H1 (cell line): ENCODE measurements around the gene GRIPAP1. TPM values are rescaled to one million over a fixed set of nuclear protein-coding genes. Genes with fewer than 3 reads are reported as not detected.

ENCODE experiments used
- CTCF ChIA-PET: fragments of 300-600 bp; sonication (Branson Sonifier 250); formaldehyde crosslinking; loops from one replicate; lab custom pipeline; 2021; ENCODE audit not compliant: partially characterized antibody; lab: Charles Lee
- POLR2A ChIA-PET: fragments of 300-600 bp; sonication (Branson Sonifier 250); formaldehyde crosslinking; loops from one replicate; lab custom pipeline; 2021; ENCODE audit warnings: inconsistent platforms; ENCODE audit not compliant: partially characterized antibody; lab: Charles Lee
- DNase-seq, 2 experiments: peaks; one replicate each; pipeline versions ENCODE4 v3.0.0 to v3.0.0-alpha.2; 2010 to 2022; ENCODE audit warnings: low spot score in 2 of 2, low read depth in 1 of 2, mixed read lengths in 1 of 2
- FAIRE-seq: peaks from 2 replicates; lab custom pipeline; 2011; peaks lifted over from hg19 to GRCh38; lab: Jason Lieb, UNC
- H2AFZ ChIP-seq: 2 replicates; pipeline ENCODE4 v1.8.1; 2012; ENCODE audit warnings: low read length, inconsistent platforms
- H2AK5ac ChIP-seq: 2 replicates; pipeline ENCODE4 v1.6.1; 2013; ENCODE audit warnings: low read depth, low read length
- H2BK120ac ChIP-seq: replicated peaks from 2 replicates; pipeline ENCODE3; 2013; ENCODE audit warnings: low read depth, low read length, inconsistent platforms
- H2BK12ac ChIP-seq: 2 replicates; pipeline ENCODE4 v1.6.1; 2013; ENCODE audit warnings: low read depth, low read length
- H2BK15ac ChIP-seq: 2 replicates; pipeline ENCODE4 v1.6.1; 2013; ENCODE audit warnings: low read length
- H2BK20ac ChIP-seq: 2 replicates; pipeline ENCODE4 v1.6.1; 2013; ENCODE audit warnings: low read length
- H2BK5ac ChIP-seq: 2 replicates; pipeline ENCODE4 v1.6.1; 2013; ENCODE audit warnings: low read depth, low read length
- H3K14ac ChIP-seq: 2 replicates; pipeline ENCODE4 v1.6.1; 2013; ENCODE audit warnings: inconsistent platforms; ENCODE audit not compliant: insufficient read length
- H3K18ac ChIP-seq: 2 replicates; pipeline ENCODE4 v1.6.1; 2013; ENCODE audit warnings: low read length; ENCODE audit errors: extremely low read depth
- H3K23ac ChIP-seq: 2 replicates; pipeline ENCODE4 v1.6.1; 2013; ENCODE audit warnings: inconsistent platforms; ENCODE audit not compliant: insufficient read length
- H3K23me2 ChIP-seq: 2 replicates; pipeline ENCODE4 v1.6.1; 2013; ENCODE audit warnings: low read depth, low read length
- H3K27ac ChIP-seq: 2 replicates; pipeline ENCODE4 v1.6.1; 2011; ENCODE audit warnings: low read depth, low read length, inconsistent platforms
- H3K27me3 ChIP-seq, 4 experiments: replicated peaks in 1 of 4; 1 replicate in 1 of 4; 2 replicates in 3 of 4; pipeline versions ENCODE4 v1.6.1 to v1.8.1; 2011 to 2013; ENCODE audit warnings: low read length in 3 of 4, mild to moderate bottlenecking in 3 of 4, inconsistent platforms in 2 of 4, mixed read lengths in 2 of 4, moderate library complexity in 1 of 4; ENCODE audit not compliant: control insufficient read depth in 3 of 4, insufficient read depth in 3 of 4; ENCODE audit errors: extremely low read depth in 1 of 4
- H3K36me3 ChIP-seq, 4 experiments: 2 replicates each; pipeline versions ENCODE4 v1.6.1 to v1.8.1; 2011 to 2013; ENCODE audit warnings: mild to moderate bottlenecking in 4 of 4, low read length in 3 of 4, moderate library complexity in 2 of 4, control low read depth in 1 of 4, inconsistent platforms in 1 of 4; ENCODE audit not compliant: insufficient read depth in 4 of 4, control insufficient read depth in 2 of 4
- H3K4ac ChIP-seq: replicated peaks from 2 replicates; pipeline ENCODE3; 2013; ENCODE audit warnings: low read length, low read depth, mixed read lengths, inconsistent platforms; ENCODE audit not compliant: insufficient read length
- H3K4me1 ChIP-seq, 4 experiments: replicated peaks in 1 of 4; 1 replicate in 1 of 4; 2 replicates in 3 of 4; pipeline versions ENCODE4 v1.6.1 to v1.8.1; 2011 to 2013; ENCODE audit warnings: low read length in 3 of 4, inconsistent platforms in 2 of 4, mixed read lengths in 1 of 4; ENCODE audit not compliant: insufficient read depth in 4 of 4, control insufficient read depth in 3 of 4
- H3K4me2 ChIP-seq, 2 experiments: 2 replicates each; pipeline versions ENCODE4 v1.6.1 to v1.8.1; 2011 to 2013; ENCODE audit warnings: low read depth in 2 of 2, low read length in 2 of 2, control low read depth in 1 of 2, inconsistent platforms in 1 of 2, mild to moderate bottlenecking in 1 of 2; ENCODE audit not compliant: insufficient read depth in 1 of 2
- H3K4me3 ChIP-seq, 4 experiments: fragments of 200-600, 300-600 bp in 1 of 4; sonication (generic), shearing (Covaris generic), sonication (Bioruptor Twin) in 1 of 4; 2 replicates each; pipeline versions ENCODE4 v1.5.1 to v1.8.1; 2011 to 2016; ENCODE audit warnings: low read length in 4 of 4, low read depth in 3 of 4, control low read depth in 2 of 4, inconsistent platforms in 2 of 4, mild to moderate bottlenecking in 2 of 4, mixed read lengths in 1 of 4, moderate library complexity in 1 of 4; ENCODE audit not compliant: insufficient read depth in 2 of 4; ENCODE audit errors: extremely low read depth in 1 of 4
- H3K56ac ChIP-seq: replicated peaks from 2 replicates; pipeline ENCODE3; 2013; ENCODE audit warnings: low read depth, mild to moderate bottlenecking, mixed read lengths, low read length, inconsistent platforms; ENCODE audit not compliant: insufficient read length
- H3K79me1 ChIP-seq: 2 replicates; pipeline ENCODE4 v1.6.1; 2013; ENCODE audit warnings: low read depth, low read length, control low read depth
- H3K79me2 ChIP-seq, 2 experiments: 2 replicates each; pipeline versions ENCODE4 v1.6.1 to v1.8.1; 2012 to 2013; ENCODE audit warnings: low read length in 2 of 2, mild to moderate bottlenecking in 2 of 2, inconsistent platforms in 1 of 2; ENCODE audit not compliant: insufficient read depth in 2 of 2, control insufficient read depth in 1 of 2
- H3K9ac ChIP-seq, 4 experiments: replicated peaks in 1 of 4; 1 replicate in 1 of 4; 2 replicates in 3 of 4; pipeline versions ENCODE4 v1.6.1 to v1.8.1; 2011 to 2013; ENCODE audit warnings: low read depth in 3 of 4, low read length in 3 of 4, control low read depth in 2 of 4, mild to moderate bottlenecking in 2 of 4, moderate library complexity in 2 of 4, inconsistent platforms in 1 of 4; ENCODE audit errors: extremely low read depth in 1 of 4
- H3K9me3 ChIP-seq, 2 experiments: 2 replicates each; pipeline versions ENCODE4 v1.6.1 to v1.8.1; 2012 to 2013; ENCODE audit warnings: mild to moderate bottlenecking in 2 of 2, moderate library complexity in 2 of 2, control low read depth in 1 of 2, inconsistent platforms in 1 of 2, low read depth in 1 of 2, low read length in 1 of 2, mixed read lengths in 1 of 2; ENCODE audit not compliant: insufficient read depth in 2 of 2
- H4K20me1 ChIP-seq, 2 experiments: replicated peaks in 1 of 2; 2 replicates each; pipeline versions ENCODE3 to v1.8.1; 2011 to 2013; ENCODE audit warnings: inconsistent platforms in 2 of 2, low read length in 2 of 2, mild to moderate bottlenecking in 1 of 2; ENCODE audit not compliant: insufficient read depth in 2 of 2, control insufficient read depth in 1 of 2
- H4K5ac ChIP-seq: 2 replicates; pipeline ENCODE4 v1.6.1; 2013; ENCODE audit warnings: low read length, low read depth, mixed read lengths, inconsistent platforms; ENCODE audit not compliant: insufficient read length
- H4K8ac ChIP-seq: 2 replicates; pipeline ENCODE4 v1.8.0; 2013; ENCODE audit warnings: mild to moderate bottlenecking, moderate library complexity, low read length, inconsistent platforms; ENCODE audit not compliant: insufficient read depth; ENCODE audit errors: extremely low read depth
- H4K91ac ChIP-seq: replicated peaks from 2 replicates; pipeline ENCODE3; 2013; ENCODE audit warnings: low read length, mixed read lengths, inconsistent platforms; ENCODE audit not compliant: insufficient read length
- E2F6 ChIP-seq: IDR thresholded peaks from 2 replicates; pipeline ENCODE4 v1.6.1; 2012; ENCODE audit warnings: inconsistent platforms
- EP300 ChIP-seq, 2 experiments: IDR thresholded peaks; 1 replicate in 1 of 2; 2 replicates in 1 of 2; pipeline ENCODE4 v1.6.1; 2011 to 2012; ENCODE audit warnings: low read depth in 2 of 2, low read length in 2 of 2, mild to moderate bottlenecking in 2 of 2, borderline replicate concordance in 1 of 2, inconsistent platforms in 1 of 2, moderate library complexity in 1 of 2
- KDM1A ChIP-seq: fragments of 200-600, 300-600 bp; sonication (generic); IDR thresholded peaks from 2 replicates; pipeline ENCODE4 v1.7.1; 2016; ENCODE audit warnings: mild to moderate bottlenecking, low read length, borderline replicate concordance
- WGBS, 2 experiments: shearing (Covaris generic) in 1 of 2; methylation state at CpG; one replicate each; pipeline versions ENCODE4 v1.1.6 to v1.1.7; 2013 to 2015; ENCODE audit warnings: low lambda C conversion rate in 2 of 2, mixed read lengths in 2 of 2, inconsistent platforms in 1 of 2, low coverage in 1 of 2, missing lambda C conversion rate in 1 of 2; ENCODE audit not compliant: insufficient replicate concordance in 2 of 2, insufficient coverage in 1 of 2, insufficient read length in 1 of 2; ENCODE audit errors: extremely low coverage in 1 of 2, missing lambda C conversion rate in 1 of 2; 5-methylcytosine and 5-hydroxymethylcytosine counted together
- polyA plus RNA-seq, 7 experiments: library from polyadenylated mRNA; depleted of rRNA in 3 of 7; stranded (reverse) in 5 of 7; unstranded in 2 of 7; fragments of >200 nt in 5 of 7; fragments of 200-250 nt in 2 of 7; gene quantifications; 1 replicate in 5 of 7; 2 replicates in 1 of 7; 4 replicates in 1 of 7; pipeline versions ENCODE4 v1.2.1 to v1.2.3, GENCODE V29; 2011 to 2013; ENCODE audit warnings: missing spikeins in 2 of 7, mixed read lengths in 2 of 7
- total RNA-seq: library from RNA; stranded (reverse); fragmentation: NEBNext Ultra II Directional; extraction: Animal tissue kit (Norgen Biotek cat#: 25700); gene quantifications from 2 replicates; pipeline ENCODE4 v1.2.1, GENCODE V29; 2021

GRIPAP1 gene
- total and polyA plus RNA-seq, 2 of the 8 experiments (the other 6 are each of a cell fraction or from before 2014, with no cell fraction given) = 21.6 to 55.9 TPM

- 89% methylated on average over 1 of the region's 2 CpGs; no CpG with 5 or more reads in 1 of the 2 experiments for WGBS, 2 experiments
- FAIRE-seq (no peak), DNase-seq (no peak)
- Histone ChIP-seq H2BK15ac (no peak overlapping the region), H3K56ac (no peak overlapping the region), H3K23ac (no peak overlapping the region), H3K4me3 (no peak overlapping the region), H3K4me1 (no peaks in the 10 kb centered on the region), H3K79me1 (no peaks in the 10 kb centered on the region), H2BK120ac (no peak overlapping the region), H3K18ac (no peak overlapping the region), H3K27me3 (no peaks in the 10 kb centered on the region), H2AFZ (no peak overlapping the region), H4K8ac (no peak overlapping the region), H3K23me2 (no peaks in the 10 kb centered on the region), H3K9ac (no peak overlapping the region), H2BK20ac (no peak overlapping the region), H3K79me2 (no peaks in the 10 kb centered on the region), H3K4ac (no peak overlapping the region), H3K36me3 (no peaks in the 10 kb centered on the region), H2BK5ac (no peak overlapping the region), H3K27ac (no peak overlapping the region), H3K4me2 (no peak overlapping the region), H4K91ac (no peak overlapping the region), H4K5ac (no peak overlapping the region), H3K14ac (no peak overlapping the region), H2AK5ac (no peak overlapping the region), H2BK12ac (no peak overlapping the region), H3K9me3 (no peaks in the 10 kb centered on the region), H4K20me1 (no peaks in the 10 kb centered on the region)
- ChIA-PET POLR2A (interaction anchor here (0.7 to 1.1 kb wide), 2 partner anchors 9 to 12 kb away, joined by 3 read pairs; no protein-coding TSS in a partner anchor), CTCF (no interaction called here)
- TF ChIP-seq KDM1A (no peak), E2F6 (no peak), EP300 (IDR thresholded peaks at IDR 0.05; ENCODE audit: borderline replicate concordance in 1 of 2, low read depth in 2 of 2, low read length in 2 of 2) (no peak)
Observed at GRCh38 chrX:49019050-49019449, 17.0 kb upstream of the GRIPAP1 start.
